ENCODE data around the gene ZNF12.
"Not testable (repeated sequence)": the region's sequence is repeated elsewhere in the genome, so short reads cannot be mapped to it uniquely, and the experiment has no call there.

Gene ZNF12

DNA sequence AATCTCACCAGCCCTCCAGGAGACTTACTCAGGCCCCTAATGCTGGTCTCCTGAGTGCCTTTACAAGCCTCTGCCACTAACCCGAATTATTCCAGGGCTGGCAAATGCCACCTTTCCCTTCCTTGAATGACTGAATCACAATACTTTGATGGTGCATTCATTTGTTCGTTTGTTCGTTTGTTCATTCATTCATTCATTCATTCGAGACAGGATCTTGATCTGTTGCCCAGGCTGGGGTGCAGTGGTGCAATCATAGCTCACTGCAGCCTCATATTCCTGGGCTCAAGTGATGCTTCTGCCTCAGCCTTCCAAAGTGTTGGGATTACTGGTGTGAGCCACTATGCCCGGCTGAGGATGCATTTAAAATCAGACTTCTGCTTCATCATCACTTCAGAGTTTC is 6.0 kb downstream of the ZNF12 start:
- Histone ChIP-seq H3K4me1 (ENCODE audit: control insufficient read depth in 1 of 2, insufficient read depth in 1 of 2, low read depth in 1 of 2, low read length in 1 of 2) (peaks cover 9 to 10% of the 10 kb centered on the region in 2 experiments), H3K27ac (no peak overlapping the region), H3K36me3 (peaks cover 68% of the 10 kb centered on the region), H3K9me3 (peaks cover 5% of the 10 kb centered on the region), H3K27me3 (no peaks in the 10 kb centered on the region), H3K4me3 (ENCODE audit: low read depth in 1 of 2, low read length in 1 of 2) (no peak overlapping the region)
- TF ChIP-seq, protein P1, sequence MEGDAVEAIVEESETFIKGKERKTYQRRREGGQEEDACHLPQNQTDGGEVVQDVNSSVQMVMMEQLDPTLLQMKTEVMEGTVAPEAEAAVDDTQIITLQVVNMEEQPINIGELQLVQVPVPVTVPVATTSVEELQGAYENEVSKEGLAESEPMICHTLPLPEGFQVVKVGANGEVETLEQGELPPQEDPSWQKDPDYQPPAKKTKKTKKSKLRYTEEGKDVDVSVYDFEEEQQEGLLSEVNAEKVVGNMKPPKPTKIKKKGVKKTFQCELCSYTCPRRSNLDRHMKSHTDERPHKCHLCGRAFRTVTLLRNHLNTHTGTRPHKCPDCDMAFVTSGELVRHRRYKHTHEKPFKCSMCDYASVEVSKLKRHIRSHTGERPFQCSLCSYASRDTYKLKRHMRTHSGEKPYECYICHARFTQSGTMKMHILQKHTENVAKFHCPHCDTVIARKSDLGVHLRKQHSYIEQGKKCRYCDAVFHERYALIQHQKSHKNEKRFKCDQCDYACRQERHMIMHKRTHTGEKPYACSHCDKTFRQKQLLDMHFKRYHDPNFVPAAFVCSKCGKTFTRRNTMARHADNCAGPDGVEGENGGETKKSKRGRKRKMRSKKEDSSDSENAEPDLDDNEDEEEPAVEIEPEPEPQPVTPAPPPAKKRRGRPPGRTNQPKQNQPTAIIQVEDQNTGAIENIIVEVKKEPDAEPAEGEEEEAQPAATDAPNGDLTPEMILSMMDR (IDR thresholded peaks at IDR 0.05), result no peak

GRCh38 chr7:6691609-6692106 is 15.1 kb downstream of the ZNF12 start:
- Histone ChIP-seq H3K4me1 (ENCODE audit: control insufficient read depth in 1 of 2, insufficient read depth in 1 of 2, low read depth in 1 of 2, low read length in 1 of 2) (no peaks in the 10 kb centered on the region), H3K27me3 (no peaks in the 10 kb centered on the region), H3K9me3 (peaks cover 82% of the 10 kb centered on the region), H3K27ac (no peak overlapping the region), H3K4me3 (ENCODE audit: low read depth in 1 of 2, low read length in 1 of 2) (no peak overlapping the region), H3K36me3 (peaks cover 81% of the 10 kb centered on the region)
- TF ChIP-seq, protein P1 (IDR thresholded peaks at IDR 0.05), result no peak

GRCh38 chr7:6691103-6691502 is 15.6 kb downstream of the ZNF12 start:
- peaks cover 86% of the 10 kb centered on the region for H3K9me3 ChIP-seq
- TF ChIP-seq, protein P1 (IDR thresholded peaks at IDR 0.05), result no peak

DNA sequence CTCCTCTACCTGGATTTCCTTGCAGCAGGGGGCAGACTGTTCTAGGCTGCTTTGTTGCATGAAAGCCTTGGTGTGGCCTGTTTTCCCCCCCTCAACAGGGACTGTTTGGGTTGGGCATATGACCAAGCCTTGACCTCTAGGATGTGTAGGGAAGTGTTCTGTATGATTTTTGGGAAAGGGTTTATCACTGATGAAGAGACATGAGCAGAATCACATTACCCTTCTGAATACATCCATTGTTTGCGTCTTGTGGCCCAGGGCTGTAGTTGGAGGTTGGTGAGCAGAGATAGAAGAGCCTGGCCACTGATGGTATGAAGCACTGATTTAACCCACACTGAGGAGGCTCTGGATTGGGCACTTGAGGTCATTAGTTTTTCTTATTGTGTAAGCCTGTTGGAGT is 26.6 kb downstream of the ZNF12 start:
- peaks cover 54% of the 10 kb centered on the region for H3K9me3 ChIP-seq
- no peaks in the 10 kb centered on the region for H3K36me3 ChIP-seq
- H3K4me3 ChIP-seq (ENCODE audit: low read depth in 1 of 2, low read length in 1 of 2), result no peak overlapping the region
- TF ChIP-seq, protein P1 (IDR thresholded peaks at IDR 0.05), result no peak
- no peaks in the 10 kb centered on the region for H3K27me3 ChIP-seq
- H3K4me1 ChIP-seq (ENCODE audit: control insufficient read depth in 1 of 2, insufficient read depth in 1 of 2, low read depth in 1 of 2, low read length in 1 of 2), result no peaks in the 10 kb centered on the region
- no peak overlapping the region for H3K27ac ChIP-seq

More at GRCh38 chr7:6691103-6691502, 15.6 kb downstream of the ZNF12 start:
- Histone ChIP-seq H3K27ac (no peak overlapping the region), H3K4me3 (ENCODE audit: low read depth in 1 of 2, low read length in 1 of 2) (no peak overlapping the region), H3K36me3 (peaks cover 77% of the 10 kb centered on the region), H3K27me3 (no peaks in the 10 kb centered on the region), H3K4me1 (ENCODE audit: control insufficient read depth in 1 of 2, insufficient read depth in 1 of 2, low read depth in 1 of 2, low read length in 1 of 2) (no peaks in the 10 kb centered on the region)

DNA sequence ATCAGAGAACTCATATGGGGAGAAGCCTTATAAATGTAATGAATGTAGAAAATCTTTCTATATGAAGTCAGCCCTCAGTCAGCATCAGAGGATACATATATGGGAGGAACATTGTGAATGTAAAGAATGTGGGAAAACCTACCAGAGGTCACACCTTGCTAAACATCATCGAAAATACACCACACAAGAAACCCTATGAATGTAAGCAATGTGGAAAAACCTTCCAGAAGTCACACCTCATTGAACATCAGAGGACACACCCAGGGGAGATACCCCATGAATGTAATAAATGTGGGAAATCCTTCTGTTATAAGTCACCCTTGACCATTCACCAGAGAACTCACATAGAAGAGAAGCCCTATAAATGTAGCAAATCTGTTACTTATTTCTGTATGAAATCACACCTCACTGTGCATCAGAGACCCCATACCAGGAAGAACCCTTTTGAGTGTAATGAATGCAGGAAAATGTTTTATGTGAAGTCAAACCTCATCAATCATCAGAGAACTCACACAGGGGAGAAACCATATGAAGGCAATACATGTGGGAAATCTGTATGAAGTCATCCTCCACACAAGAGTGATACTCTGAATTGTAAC is 30.8 kb downstream of the ZNF12 start:
- Histone ChIP-seq H3K9me3 (peaks cover 56% of the 10 kb centered on the region), H3K27me3 (no peaks in the 10 kb centered on the region), H3K4me1 (ENCODE audit: control insufficient read depth in 1 of 2, insufficient read depth in 1 of 2, low read depth in 1 of 2, low read length in 1 of 2) (no peaks in the 10 kb centered on the region), H3K36me3 (no peaks in the 10 kb centered on the region), H3K4me3 (ENCODE audit: low read depth in 1 of 2, low read length in 1 of 2) (no peak overlapping the region), H3K27ac (no peak overlapping the region)
- TF ChIP-seq, protein P1 (IDR thresholded peaks at IDR 0.05), result no peak

GRCh38 chr7:6670851-6671250 is 35.9 kb downstream of the ZNF12 start:
- H3K4me3 ChIP-seq (ENCODE audit: low read depth in 1 of 2, low read length in 1 of 2); H3K27me3 ChIP-seq; H3K27ac ChIP-seq; H3K36me3 ChIP-seq; H3K4me1 ChIP-seq (ENCODE audit: control insufficient read depth in 1 of 2, insufficient read depth in 1 of 2, low read depth in 1 of 2, low read length in 1 of 2): not testable (repeated sequence)
- H3K9me3 ChIP-seq, result peaks cover 28% of the 10 kb centered on the region

Data from neutrophil (primary cell).